Neuronal stem cell (in vitro differentiated cells): Measurements from ENCODE around the gene MYO5A.

ENCODE experiments used
- DNase-seq: peaks from one replicate; pipeline ENCODE4 v3.0.0-alpha.2; 2013; ENCODE audit warnings: low spot score
- H2AFZ ChIP-seq: one replicate; pipeline ENCODE4 v1.6.1; 2013; ENCODE audit warnings: mild to moderate bottlenecking, low read length, inconsistent platforms
- H2AK5ac ChIP-seq: 2 replicates; pipeline ENCODE4 v1.6.1; 2013; ENCODE audit warnings: low read depth, mild to moderate bottlenecking, inconsistent platforms, low read length, moderate library complexity, mixed read lengths
- H2BK120ac ChIP-seq: 2 replicates; pipeline ENCODE4 v1.6.1; 2013; ENCODE audit warnings: low read depth, mild to moderate bottlenecking, inconsistent platforms, low read length, moderate library complexity, mixed read lengths
- H2BK12ac ChIP-seq: one replicate; pipeline ENCODE4 v1.6.1; 2013; ENCODE audit warnings: low read length, inconsistent platforms
- H2BK15ac ChIP-seq: 2 replicates; pipeline ENCODE4 v1.6.1; 2013; ENCODE audit warnings: mild to moderate bottlenecking, low read length, inconsistent platforms, mixed read lengths
- H2BK5ac ChIP-seq: one replicate; pipeline ENCODE4 v1.6.1; 2013; ENCODE audit warnings: inconsistent platforms, mild to moderate bottlenecking, low read length, moderate library complexity
- H3K14ac ChIP-seq: one replicate; pipeline ENCODE4 v1.6.1; 2013; ENCODE audit warnings: low read length, inconsistent platforms
- H3K18ac ChIP-seq: 2 replicates; pipeline ENCODE4 v1.6.1; 2013; ENCODE audit warnings: low read length, inconsistent platforms
- H3K23ac ChIP-seq: 2 replicates; pipeline ENCODE4 v1.6.1; 2013; ENCODE audit warnings: low read depth, mild to moderate bottlenecking, mixed read lengths, low read length, inconsistent platforms; ENCODE audit not compliant: poor library complexity
- H3K27ac ChIP-seq: replicated peaks from 3 replicates; pipeline ENCODE4 v1.5.1; 2013; ENCODE audit warnings: low read length, inconsistent platforms
- H3K27me3 ChIP-seq, 3 experiments: 2 replicates each; pipeline ENCODE4 v1.6.1; 2013; ENCODE audit warnings: low read length in 3 of 3, mild to moderate bottlenecking in 2 of 3, inconsistent platforms in 1 of 3, low read depth in 1 of 3, mixed read lengths in 1 of 3, moderate library complexity in 1 of 3; ENCODE audit not compliant: control insufficient read depth in 3 of 3, insufficient read depth in 3 of 3
- H3K36me3 ChIP-seq, 2 donors: replicated peaks in 1 of 2; 2 replicates each; pipeline ENCODE4 v1.6.1; 2013; ENCODE audit warnings: low read length in 2 of 2; ENCODE audit not compliant: control insufficient read depth in 2 of 2, insufficient read depth in 2 of 2
- H3K4ac ChIP-seq: 2 replicates; pipeline ENCODE4 v1.6.1; 2013; ENCODE audit warnings: inconsistent platforms, mild to moderate bottlenecking, low read length, moderate library complexity
- H3K4me1 ChIP-seq, 2 donors: 1 replicate in 1 of 2; 2 replicates in 1 of 2; pipeline ENCODE4 v1.6.1; 2013; ENCODE audit warnings: low read length in 2 of 2, low read depth in 1 of 2; ENCODE audit not compliant: control insufficient read depth in 2 of 2, insufficient read depth in 1 of 2
- H3K4me2 ChIP-seq: one replicate; pipeline ENCODE4 v1.6.1; 2013; ENCODE audit warnings: mild to moderate bottlenecking, low read length, inconsistent platforms; ENCODE audit not compliant: insufficient read depth, poor library complexity, severe bottlenecking
- H3K4me3 ChIP-seq, 2 donors: 2 replicates each; pipeline ENCODE4 v1.5.1; 2013; ENCODE audit warnings: low read length in 2 of 2, mild to moderate bottlenecking in 2 of 2, inconsistent platforms in 1 of 2, moderate library complexity in 1 of 2
- H3K79me1 ChIP-seq: one replicate; pipeline ENCODE4 v1.6.1; 2013; ENCODE audit warnings: low read depth, mild to moderate bottlenecking, inconsistent platforms, low read length, moderate library complexity
- H3K9ac ChIP-seq: one replicate; pipeline ENCODE4 v1.6.1; 2013; ENCODE audit warnings: mild to moderate bottlenecking, low read depth, low read length, inconsistent platforms; ENCODE audit not compliant: poor library complexity
- H3K9me3 ChIP-seq, 2 donors: replicated peaks in 1 of 2; 2 replicates each; pipeline versions ENCODE3 to v1.6.1; 2013; ENCODE audit warnings: low read length in 2 of 2, mild to moderate bottlenecking in 2 of 2, inconsistent platforms in 1 of 2, low read depth in 1 of 2, mixed read lengths in 1 of 2, moderate library complexity in 1 of 2; ENCODE audit not compliant: control insufficient read depth in 2 of 2, insufficient read depth in 1 of 2
- H4K8ac ChIP-seq: one replicate; pipeline ENCODE4 v1.6.1; 2013; ENCODE audit warnings: low read depth, mild to moderate bottlenecking, inconsistent platforms, low read length, moderate library complexity
- H4K91ac ChIP-seq: one replicate; pipeline ENCODE4 v1.6.1; 2013; ENCODE audit warnings: low read length, low read depth, mild to moderate bottlenecking, inconsistent platforms; ENCODE audit not compliant: poor library complexity
- WGBS, 2 donors: extraction: QIAGEN DNeasy Blood & Tissue Kit; methylation state at CpG; one replicate each; pipeline ENCODE4 v1.1.7; 2013; ENCODE audit warnings: missing lambda C conversion rate in 2 of 2, mixed read lengths in 1 of 2; ENCODE audit not compliant: insufficient read length in 2 of 2, insufficient replicate concordance in 1 of 2; ENCODE audit errors: extremely low coverage in 2 of 2; 5-methylcytosine and 5-hydroxymethylcytosine counted together

MYO5A gene

GRCh38 chr15:52282418-52282817 is 246.3 kb downstream of the MYO5A start:
- no CpG with 5 or more reads among the region's 14 CpGs for WGBS, 2 donors
- Histone ChIP-seq H3K18ac (no peak overlapping the region), H3K9me3 (peaks cover 2 to 3% of the 10 kb centered on the region in 2 donors), H3K79me1 (no peaks in the 10 kb centered on the region), H2BK12ac (no peak overlapping the region), H2BK15ac (no peak overlapping the region), H3K4me1 (peaks cover 0 to 3% of the 10 kb centered on the region in 2 donors), H3K4me2 (no peak overlapping the region), H4K8ac (no peak overlapping the region), H2AFZ (no peak overlapping the region), H2BK5ac (no peak overlapping the region), H3K4ac (no peak overlapping the region), H3K14ac (no peak overlapping the region), H4K91ac (no peak overlapping the region), H3K9ac (no peak overlapping the region), H3K27me3 (no peaks in the 10 kb centered on the region), H2BK120ac (no peak overlapping the region), H3K27ac (no peak overlapping the region), H2AK5ac (no peak overlapping the region), H3K23ac (no peak overlapping the region), H3K36me3 (peaks cover 12 to 16% of the 10 kb centered on the region in 2 donors), H3K4me3 (peak overlapping the region in 1 of 2 donors; percentile 9)
- no peak for DNase-seq

- Histone ChIP-seq H2AFZ (no peak overlapping the region), H3K4ac (no peak overlapping the region), H2BK120ac (no peak overlapping the region), H2BK15ac (no peak overlapping the region), H3K27ac (no peak overlapping the region), H3K27me3 (no peaks in the 10 kb centered on the region), H3K18ac (no peak overlapping the region), H3K23ac (no peak overlapping the region), H3K9ac (no peak overlapping the region), H3K36me3 (peaks cover 17 to 19% of the 10 kb centered on the region in 2 donors), H3K4me1 (peaks cover 0 to 3% of the 10 kb centered on the region in 2 donors), H4K8ac (no peak overlapping the region), H2BK5ac (no peak overlapping the region), H4K91ac (no peak overlapping the region), H2BK12ac (no peak overlapping the region), H3K4me2 (no peak overlapping the region), H3K4me3 (no peak overlapping the region), H2AK5ac (peak overlapping the region; percentile 2), H3K79me1 (no peaks in the 10 kb centered on the region), H3K14ac (no peak overlapping the region), H3K9me3 (peaks cover 0 to 2% of the 10 kb centered on the region in 2 donors)
- no CpG with 5 or more reads among the region's 10 CpGs for WGBS, 2 donors
- no peak for DNase-seq
Measured at GRCh38 chr15:52281085-52282035, 247.3 kb downstream of the MYO5A start.

GRCh38 chr15:52280326-52281084 is 248.2 kb downstream of the MYO5A start:
- H3K27ac ChIP-seq: no peak overlapping the region
- peaks cover 0 to 2% of the 10 kb centered on the region in 2 donors for H3K9me3 ChIP-seq
- no CpG with 5 or more reads among the region's 11 CpGs for WGBS, 2 donors

More at GRCh38 chr15:52280326-52281084, 248.2 kb downstream of the MYO5A start:
- H2BK120ac ChIP-seq: no peak overlapping the region
- DNase-seq: no peak
- peaks cover 19 to 21% of the 10 kb centered on the region in 2 donors for H3K36me3 ChIP-seq
- no peaks in the 10 kb centered on the region for H3K79me1 ChIP-seq
- H3K4ac ChIP-seq: no peak overlapping the region
- H2BK5ac ChIP-seq: no peak overlapping the region
- H4K8ac ChIP-seq: no peak overlapping the region
- no peak overlapping the region for H3K14ac ChIP-seq
- H3K23ac ChIP-seq: no peak overlapping the region
- no peak overlapping the region for H3K18ac ChIP-seq
- no peak overlapping the region for H4K91ac ChIP-seq
- no peak overlapping the region for H3K9ac ChIP-seq
- H2AFZ ChIP-seq: no peak overlapping the region
- H3K4me3 ChIP-seq: no peak overlapping the region
- H3K4me1 ChIP-seq: peaks cover 0 to 3% of the 10 kb centered on the region in 2 donors
- no peak overlapping the region for H2BK15ac ChIP-seq
- H3K4me2 ChIP-seq: no peak overlapping the region
- no peak overlapping the region for H2AK5ac ChIP-seq
- H3K27me3 ChIP-seq: no peaks in the 10 kb centered on the region
- H2BK12ac ChIP-seq: no peak overlapping the region
